EL (cell line): ENCODE results near the gene AGBL4.

Experiments used
- DNase-seq: peaks from one replicate; pipeline ENCODE4 v3.0.0-alpha.2; 2016

AGBL4 gene

GRCh38 chr1:48619539-48619938 lies 1404.2 kb downstream of the AGBL4 start:
- DNase-seq = peak; percentile 42

DNA sequence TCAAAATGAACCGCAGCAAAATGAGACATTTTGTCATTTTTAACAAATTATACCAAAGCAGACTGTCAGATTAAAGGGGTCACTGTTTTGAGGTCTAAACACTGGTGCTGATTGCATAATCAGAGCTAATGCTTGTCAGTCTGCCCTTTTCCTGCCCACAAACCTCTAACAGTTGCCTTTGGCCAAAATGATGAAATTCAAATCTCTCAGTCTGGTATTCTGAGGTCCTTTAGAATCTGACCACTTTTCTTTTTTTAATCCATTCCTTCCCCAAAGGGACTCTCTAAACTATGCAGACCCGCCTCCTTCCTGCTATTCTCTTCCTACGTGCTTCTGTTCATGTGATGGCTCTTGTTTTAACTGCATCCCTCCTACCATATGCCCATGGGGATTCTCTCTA lies 1406.5 kb downstream of the AGBL4 start:
- peak; percentile 14 for DNase-seq

- no peak for DNase-seq
Observed at GRCh38 chr1:48616710-48617109, 1407.0 kb downstream of the AGBL4 start.

- no peak for DNase-seq
Observed at GRCh38 chr1:48611841-48612240, 1411.9 kb downstream of the AGBL4 start.

- DNase-seq = no peak
Observed at GRCh38 chr1:48610628-48611542, 1412.9 kb downstream of the AGBL4 start.

DNA sequence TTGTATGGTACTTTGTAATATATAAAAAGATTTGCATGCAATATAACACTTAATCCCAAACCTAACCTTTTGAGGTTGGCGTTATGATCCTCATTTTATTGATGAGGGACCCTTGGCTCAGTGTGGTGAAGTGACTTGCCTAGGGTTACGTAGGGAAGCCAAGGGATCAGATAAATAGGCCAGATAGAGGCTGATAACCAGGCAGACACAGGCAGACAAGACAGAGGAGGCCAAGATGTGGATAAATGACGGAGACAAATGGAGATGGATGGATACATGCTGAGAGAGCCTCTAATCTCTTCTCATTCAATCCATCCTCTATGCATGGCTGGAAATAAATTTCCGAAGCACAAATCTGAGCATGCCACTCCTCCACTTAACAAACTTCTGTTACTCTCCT lies 1414.9 kb downstream of the AGBL4 start:
- DNase-seq = no peak

- no peak for DNase-seq
Observed at GRCh38 chr1:48603222-48603621, 1420.5 kb downstream of the AGBL4 start.

DNA sequence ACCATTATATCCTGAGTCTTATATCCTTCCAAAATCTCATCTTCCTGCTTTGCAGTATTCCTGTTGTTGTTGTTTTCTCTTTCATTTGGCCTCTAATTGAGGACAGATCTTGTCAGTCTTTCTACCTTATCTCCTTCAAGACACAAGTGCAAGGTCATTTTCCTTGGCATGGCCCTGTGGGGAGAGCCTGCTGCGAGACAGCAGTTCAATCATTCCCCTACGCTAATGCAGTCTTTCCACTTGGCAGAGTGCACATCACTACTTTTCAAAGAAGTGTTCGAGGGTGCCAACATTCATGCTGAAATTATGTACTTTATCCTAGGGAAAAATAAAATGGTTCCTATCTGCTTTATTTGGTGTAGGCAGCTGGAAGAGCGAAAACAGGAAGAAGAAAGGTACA lies 1421.4 kb downstream of the AGBL4 start:
- no peak for DNase-seq

GRCh38 chr1:48600182-48600581 lies 1423.6 kb downstream of the AGBL4 start:
- no peak for DNase-seq

- DNase-seq = no peak
Observed at GRCh38 chr1:48597663-48598062, 1426.1 kb downstream of the AGBL4 start.

DNA sequence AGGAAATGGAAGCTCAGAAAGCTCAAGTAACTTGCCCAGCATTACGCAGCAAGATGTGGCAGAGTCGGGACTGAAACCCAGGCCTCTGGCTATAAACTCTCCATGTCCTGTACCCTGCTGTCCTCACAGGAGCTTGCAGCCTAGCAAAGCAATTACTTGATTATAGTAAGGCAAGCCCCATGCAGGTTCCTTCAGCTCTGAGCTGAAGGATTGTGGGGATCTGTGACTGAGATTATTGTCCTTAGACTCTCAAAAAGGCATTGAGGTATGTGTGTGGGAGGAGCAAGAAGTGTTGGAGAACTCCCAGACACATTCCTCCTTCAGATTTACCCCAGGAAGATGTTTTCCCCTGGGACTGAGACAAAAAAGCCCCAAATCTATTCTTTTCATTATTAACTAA lies 1427.7 kb downstream of the AGBL4 start:
- DNase-seq = no peak

DNA sequence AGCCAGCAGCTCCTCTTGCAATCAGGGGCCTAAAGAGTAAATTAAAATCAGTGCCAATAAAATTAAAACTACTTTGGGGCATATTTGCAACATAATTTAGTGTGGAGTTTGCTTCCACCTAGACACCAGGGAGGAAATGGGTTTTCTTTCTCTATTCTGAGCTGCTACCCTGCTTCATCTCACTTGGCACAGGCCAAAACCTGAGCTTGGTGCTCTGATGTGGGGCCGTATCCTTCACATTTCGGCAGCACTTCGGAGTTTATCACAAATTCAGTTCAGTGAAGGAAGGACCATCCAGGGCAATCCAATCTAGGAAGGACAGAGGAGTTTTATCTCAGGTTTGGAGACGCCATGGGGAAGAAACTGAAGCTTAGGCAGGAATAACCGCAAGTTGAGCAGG lies 1428.1 kb downstream of the AGBL4 start:
- DNase-seq = no peak

DNA sequence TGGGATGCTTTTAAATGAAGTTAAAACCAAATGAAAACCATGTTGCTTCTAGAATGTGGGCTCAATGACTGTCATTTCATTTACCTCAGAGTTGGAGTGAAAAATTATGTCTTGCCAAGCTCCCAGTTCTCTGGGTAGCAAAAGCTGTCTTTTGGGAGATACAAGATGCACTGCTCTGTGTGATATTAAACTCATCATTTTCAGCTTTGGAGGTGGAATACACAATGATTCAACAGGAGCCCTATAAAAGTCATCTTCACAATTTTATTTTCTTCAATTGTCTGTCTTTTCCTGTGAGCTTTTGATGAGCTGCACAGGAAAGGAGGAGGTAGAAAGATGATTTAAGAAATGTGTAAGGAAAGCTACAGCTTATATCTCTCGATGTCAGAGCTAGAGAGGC lies 1431.4 kb downstream of the AGBL4 start:
- no peak for DNase-seq

DNA sequence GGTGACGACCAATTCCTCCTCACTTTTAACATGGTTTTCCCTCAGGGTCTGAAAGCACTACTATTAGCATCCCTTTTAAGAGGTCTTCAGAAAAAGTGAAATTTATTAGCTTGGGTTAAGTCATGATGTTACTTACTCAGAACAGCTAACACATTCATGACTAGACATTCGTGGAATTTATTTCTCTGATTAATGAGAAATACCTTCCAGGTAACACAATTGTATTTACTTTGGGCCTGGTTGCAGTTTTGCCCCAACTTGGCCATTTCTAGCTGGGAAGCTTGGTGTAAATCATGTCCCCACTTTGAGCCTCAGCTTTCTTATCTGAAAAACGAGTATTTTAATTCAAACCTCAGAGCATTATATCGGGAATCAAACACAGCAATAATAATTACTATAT lies 1432.6 kb downstream of the AGBL4 start:
- DNase-seq = no peak

DNA sequence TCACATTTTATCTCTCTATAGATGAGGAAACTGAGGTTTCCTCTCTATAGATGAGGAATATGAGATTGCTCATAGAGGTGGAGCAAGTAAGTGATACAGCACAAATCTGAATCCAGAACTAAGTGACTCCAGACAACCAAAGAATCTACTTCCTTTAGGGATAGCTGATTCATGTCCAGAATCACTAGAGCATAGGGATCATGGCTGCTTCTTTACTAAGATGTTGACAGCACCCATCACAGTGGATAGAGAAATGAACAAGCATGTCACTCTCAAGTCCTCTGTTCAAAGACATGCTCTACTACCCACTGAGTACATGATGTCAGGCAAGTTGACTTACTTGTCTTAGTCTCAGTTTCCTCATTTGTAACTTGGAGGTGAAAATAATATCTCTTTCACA lies 1435.7 kb downstream of the AGBL4 start:
- no peak for DNase-seq

DNA sequence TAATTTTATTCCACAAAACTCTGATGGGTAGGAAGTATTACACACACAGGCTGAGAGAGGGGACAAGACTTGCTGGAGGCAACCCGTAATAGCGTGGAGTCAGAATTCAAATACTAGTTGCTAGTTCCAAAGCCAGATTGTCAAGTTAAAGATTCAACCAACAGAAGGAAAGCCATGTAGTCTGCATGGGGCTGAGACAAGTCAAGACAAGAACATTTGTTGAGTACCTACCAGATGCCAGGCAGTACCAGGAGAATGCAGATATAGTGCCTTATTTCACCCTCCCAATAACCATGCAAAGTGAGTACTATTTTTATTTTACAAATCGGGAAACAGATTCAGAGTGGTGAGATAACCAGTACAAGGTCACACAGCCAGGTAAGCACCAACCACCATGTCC lies 1441.3 kb downstream of the AGBL4 start:
- DNase-seq = no peak

GRCh38 chr1:48581270-48581669 lies 1442.5 kb downstream of the AGBL4 start:
- DNase-seq = no peak

- no peak for DNase-seq
Observed at GRCh38 chr1:48576565-48576964, 1447.2 kb downstream of the AGBL4 start.

- peak; percentile 25 for DNase-seq
Observed at GRCh38 chr1:48572646-48573258, 1451.0 kb downstream of the AGBL4 start.

DNA sequence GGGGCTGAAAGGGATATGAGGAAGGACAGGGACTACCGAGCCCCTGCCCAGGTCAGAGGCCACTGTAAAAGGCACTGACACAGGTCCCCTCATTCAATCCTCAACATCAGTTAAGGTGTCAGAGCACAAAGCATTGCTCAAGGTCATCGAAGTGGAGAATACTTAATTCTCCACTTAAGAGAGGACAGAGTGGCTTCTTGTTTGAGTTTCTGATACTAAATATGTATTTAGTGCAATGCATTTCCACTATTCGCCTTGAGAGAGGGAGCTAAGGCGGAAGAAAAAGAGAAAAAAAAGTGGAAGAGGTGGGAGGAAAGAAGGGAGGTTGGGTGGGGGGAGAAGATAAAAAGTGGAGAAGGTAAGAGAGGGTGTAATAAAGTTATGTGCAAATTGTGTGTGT lies 1451.6 kb downstream of the AGBL4 start:
- no peak for DNase-seq

GRCh38 chr1:48571303-48571987 lies 1452.3 kb downstream of the AGBL4 start:
- DNase-seq = no peak

- no peak for DNase-seq
Observed at GRCh38 chr1:48570568-48570967, 1453.2 kb downstream of the AGBL4 start.

- no peak for DNase-seq
Observed at GRCh38 chr1:48568501-48568900, 1455.3 kb downstream of the AGBL4 start.

GRCh38 chr1:48566492-48566891 lies 1457.3 kb downstream of the AGBL4 start:
- no peak for DNase-seq
